ENCODE measurements around the gene ARHGAP10.

The ARHGAP10 gene

GRCh38 chr4:147813109-147813773 lies 81.4 kb downstream of the ARHGAP10 start:
- TF ChIP-seq CTCF (IDR thresholded peaks at IDR 0.05; ENCODE audit: borderline replicate concordance, insufficient read depth, low read depth, low read length) = no peak
- H3K4me3 ChIP-seq (ENCODE audit: low read depth, low read length) = no peak overlapping the region

- H3K4me3 ChIP-seq (ENCODE audit: low read depth, low read length) = no peak overlapping the region
- no peak for TF ChIP-seq CTCF (IDR thresholded peaks at IDR 0.05; ENCODE audit: borderline replicate concordance, insufficient read depth, low read depth, low read length)
These were observed 82.1 kb downstream of the ARHGAP10 start for GRCh38 chr4:147813973-147814372.

- no peak overlapping the region for H3K4me3 ChIP-seq (ENCODE audit: low read depth, low read length)
- no peak for TF ChIP-seq CTCF (IDR thresholded peaks at IDR 0.05; ENCODE audit: borderline replicate concordance, insufficient read depth, low read depth, low read length)
These were observed 82.5 kb downstream of the ARHGAP10 start for GRCh38 chr4:147814376-147814775.

GRCh38 chr4:147815741-147816140 lies 83.9 kb downstream of the ARHGAP10 start:
- no peak for TF ChIP-seq CTCF (IDR thresholded peaks at IDR 0.05; ENCODE audit: borderline replicate concordance, insufficient read depth, low read depth, low read length)

GRCh38 chr4:147816382-147817254 lies 84.7 kb downstream of the ARHGAP10 start:
- TF ChIP-seq CTCF (IDR thresholded peaks at IDR 0.05; ENCODE audit: borderline replicate concordance, insufficient read depth, low read depth, low read length) = no peak
- H3K4me3 ChIP-seq (ENCODE audit: low read depth, low read length) = no peak overlapping the region

More at GRCh38 chr4:147815741-147816140, 83.9 kb downstream of the ARHGAP10 start:
- no peak overlapping the region for H3K4me3 ChIP-seq (ENCODE audit: low read depth, low read length)

GRCh38 chr4:147820975-147821374 lies 89.1 kb downstream of the ARHGAP10 start:
- TF ChIP-seq CTCF (IDR thresholded peaks at IDR 0.05; ENCODE audit: borderline replicate concordance, insufficient read depth, low read depth, low read length) = no peak

More at GRCh38 chr4:147820975-147821374, 89.1 kb downstream of the ARHGAP10 start:
- no peak overlapping the region for H3K4me3 ChIP-seq (ENCODE audit: low read depth, low read length)

Data from GM12875 (cell line).